Aorta (tissue), 5 donors: ENCODE data around the gene FCN3. TPM values are rescaled to one million over a fixed set of nuclear protein-coding genes. Genes with fewer than 3 reads are reported as not detected.
A peak's percentile ranks its signal among the peaks of the same experiment; 100 is the strongest.

Source experiments
- ATAC-seq: fragments of 200-7000 bp; cut with Tn5 transposase; one replicate; pipeline ENCODE4 v1.9.1; 2022; ENCODE audit warnings: moderate library complexity; ENCODE audit not compliant: low FRiP score
- DNase-seq, 2 donors: peaks; one replicate each; pipeline ENCODE4 v3.0.0-alpha.2; 2020
- H3K27ac ChIP-seq, 2 donors: one replicate each; pipeline ENCODE4 v1.5.1; 2013; ENCODE audit warnings: low read length in 2 of 2, mild to moderate bottlenecking in 2 of 2, moderate library complexity in 2 of 2, control low read depth in 1 of 2, inconsistent platforms in 1 of 2, low read depth in 1 of 2
- H3K27me3 ChIP-seq, 2 donors: one replicate each; pipeline ENCODE4 v1.6.1; 2013; ENCODE audit warnings: control low read depth in 1 of 2, low read length in 1 of 2, mild to moderate bottlenecking in 1 of 2, moderate library complexity in 1 of 2; ENCODE audit not compliant: insufficient read depth in 2 of 2, control insufficient read depth in 1 of 2
- H3K36me3 ChIP-seq, 2 donors: one replicate each; pipeline ENCODE4 v1.6.1; 2013; ENCODE audit warnings: control low read depth in 1 of 2, low read length in 1 of 2, mild to moderate bottlenecking in 1 of 2; ENCODE audit not compliant: insufficient read depth in 2 of 2, control insufficient read depth in 1 of 2
- H3K4me1 ChIP-seq, 2 donors: one replicate each; pipeline ENCODE4 v1.6.1; 2013; ENCODE audit warnings: low read length in 2 of 2, control low read depth in 1 of 2, mild to moderate bottlenecking in 1 of 2, moderate library complexity in 1 of 2; ENCODE audit not compliant: insufficient read depth in 2 of 2, control insufficient read depth in 1 of 2
- H3K4me3 ChIP-seq, 2 donors: one replicate each; pipeline ENCODE4 v1.5.1; 2013; ENCODE audit warnings: low read length in 2 of 2, control low read depth in 1 of 2, mild to moderate bottlenecking in 1 of 2
- H3K9me3 ChIP-seq: one replicate; pipeline ENCODE4 v1.6.1; 2013; ENCODE audit warnings: mild to moderate bottlenecking, low read length; ENCODE audit not compliant: control insufficient read depth
- WGBS, 2 donors: extraction: QIAGEN DNeasy Blood & Tissue Kit; methylation state at CpG; one replicate each; pipeline ENCODE4 v1.1.7; 2013; 5-methylcytosine and 5-hydroxymethylcytosine counted together
- intact Hi-C, 2 donors: fragments of 100-400 bp; cut with DNase I; formaldehyde crosslinking; loops; one replicate each; pipeline versions ENCODE4 v1.14.2 to v1.15.0; 2022
- polyA plus RNA-seq, 2 donors: library from polyadenylated mRNA; stranded (reverse); fragments of 200-250 nt; gene quantifications; one replicate each; pipeline ENCODE4 v1.2.3, GENCODE V29; 2013
- total RNA-seq, 2 donors: library from RNA; stranded (reverse); fragmentation: NEBNext Ultra II Directional; extraction: Animal tissue kit (Norgen Biotek cat#: 25700); gene quantifications; one replicate each; pipeline ENCODE4 v1.2.1, GENCODE V29; 2021
- donor health status: healthy with polysubstance abuse.
- donor health status: Bipolar disorder and iron deficiency.
- donor health status: DM: no; HTN: no; CAD: no.
- donor health status: DM: no; HTN: no; CAD: no.
- donor health status: DM: yes; HTN: yes; CAD: no.

Gene FCN3
- total and polyA plus RNA-seq, 4 donors, result 0.15 to 11.5 (median 1.6) TPM

GRCh38 chr1:27333717-27334279 is 40.8 kb downstream of the FCN3 start:
- Histone ChIP-seq H3K4me3 (no peak overlapping the region), H3K36me3 (peaks cover 0 to 15% of the 10 kb centered on the region in 2 donors), H3K27ac (no peak overlapping the region), H3K9me3 (no peaks in the 10 kb centered on the region), H3K27me3 (no peaks in the 10 kb centered on the region), H3K4me1 (no peaks in the 10 kb centered on the region)
- intact Hi-C loops, result no loop called here
- ATAC-seq (no peak), DNase-seq (no peak)
- 90 to 91% methylated on average over 17 of the region's 17 CpGs for WGBS, 2 donors

GRCh38 chr1:27332536-27333281 is 41.9 kb downstream of the FCN3 start:
- WGBS, 2 donors, result 62% methylated on average over 11 of the region's 11 CpGs
- intact Hi-C loops, result no loop called here
- Histone ChIP-seq H3K36me3 (peaks cover 0 to 15% of the 10 kb centered on the region in 2 donors), H3K27ac (no peak overlapping the region), H3K9me3 (no peaks in the 10 kb centered on the region), H3K27me3 (no peaks in the 10 kb centered on the region), H3K4me1 (no peaks in the 10 kb centered on the region), H3K4me3 (no peak overlapping the region)
- DNase-seq (peak in 1 of 2 donors; percentile 83), ATAC-seq (peak; percentile 77)

GRCh38 chr1:27331922-27332321 is 42.7 kb downstream of the FCN3 start:
- intact Hi-C loops, result no loop called here
- no peak overlapping the region for H3K4me3 ChIP-seq
- H3K36me3 ChIP-seq, result peaks cover 0 to 15% of the 10 kb centered on the region in 2 donors
- 88 to 89% methylated on average over 5 of the region's 5 CpGs for WGBS, 2 donors
- DNase-seq, result peak in 1 of 2 donors; percentile 33
- no peaks in the 10 kb centered on the region for H3K9me3 ChIP-seq
- no peak for ATAC-seq
- no peak overlapping the region for H3K27ac ChIP-seq
- H3K4me1 ChIP-seq, result no peaks in the 10 kb centered on the region
- no peaks in the 10 kb centered on the region for H3K27me3 ChIP-seq

- 90 to 92% methylated on average over 3 of the region's 3 CpGs for WGBS, 2 donors
- ATAC-seq (no peak), DNase-seq (peak in 1 of 2 donors; percentile 48)
- Histone ChIP-seq H3K4me1 (no peaks in the 10 kb centered on the region), H3K9me3 (no peaks in the 10 kb centered on the region), H3K27me3 (no peaks in the 10 kb centered on the region), H3K4me3 (no peak overlapping the region), H3K36me3 (peaks cover 0 to 15% of the 10 kb centered on the region in 2 donors), H3K27ac (no peak overlapping the region)
- intact Hi-C loops, result no loop called here
Measured at GRCh38 chr1:27331426-27331825, 43.2 kb downstream of the FCN3 start.

- ATAC-seq, result no peak
- peaks cover 0 to 15% of the 10 kb centered on the region in 2 donors for H3K36me3 ChIP-seq
- H3K4me3 ChIP-seq, result no peak overlapping the region
- no peaks in the 10 kb centered on the region for H3K4me1 ChIP-seq
- H3K27ac ChIP-seq, result no peak overlapping the region
- intact Hi-C loops, result no loop called here
- no peaks in the 10 kb centered on the region for H3K9me3 ChIP-seq
- 78 to 79% methylated on average over 8 of the region's 8 CpGs for WGBS, 2 donors
- H3K27me3 ChIP-seq, result no peaks in the 10 kb centered on the region
- DNase-seq, result peak in 1 of 2 donors; percentile 68
Measured at GRCh38 chr1:27330786-27331185, 43.8 kb downstream of the FCN3 start.

- ATAC-seq (no peak), DNase-seq (no peak)
- no peaks in the 10 kb centered on the region for H3K9me3 ChIP-seq
- H3K4me3 ChIP-seq, result no peak overlapping the region
- no peaks in the 10 kb centered on the region for H3K27me3 ChIP-seq
- intact Hi-C loops, result no loop called here
- no peak overlapping the region for H3K27ac ChIP-seq
- WGBS, 2 donors, result 78 to 81% methylated on average over 5 of the region's 5 CpGs
- H3K4me1 ChIP-seq, result no peaks in the 10 kb centered on the region
- peaks cover 0 to 5% of the 10 kb centered on the region in 2 donors for H3K36me3 ChIP-seq
Measured at GRCh38 chr1:27327964-27328363, 46.7 kb downstream of the FCN3 start.

- Histone ChIP-seq H3K9me3 (no peaks in the 10 kb centered on the region), H3K4me3 (no peak overlapping the region), H3K27ac (no peak overlapping the region), H3K4me1 (no peaks in the 10 kb centered on the region), H3K36me3 (peaks cover 0 to 2% of the 10 kb centered on the region in 2 donors), H3K27me3 (no peaks in the 10 kb centered on the region)
- ATAC-seq, result no peak
- intact Hi-C loops, result no loop called here
- WGBS, 2 donors, result 92 to 94% methylated on average over 15 of the region's 15 CpGs
- no peak for DNase-seq
Measured at GRCh38 chr1:27325286-27325685, 49.3 kb downstream of the FCN3 start.

GRCh38 chr1:27322569-27323240 is 51.9 kb downstream of the FCN3 start:
- DNase-seq, result no peak
- intact Hi-C loops, result loop anchor here (1.0 to 2.0 kb wide), 2 partner anchors 42 to 44 kb away; partner anchors contain the start of gene MAP3K6 (in 1 of the 2)
- 10 to 14% methylated on average over 10 of the region's 10 CpGs for WGBS, 2 donors

More at GRCh38 chr1:27322569-27323240, 51.9 kb downstream of the FCN3 start:
- H3K27me3 ChIP-seq, result no peaks in the 10 kb centered on the region
- H3K9me3 ChIP-seq, result no peaks in the 10 kb centered on the region
- H3K4me3 ChIP-seq, result peak overlapping the region; percentile 55 to 98
- ATAC-seq, result no peak
- peak overlapping the region; percentile 28 to 50 for H3K27ac ChIP-seq
- H3K36me3 ChIP-seq, result peaks cover 0 to 2% of the 10 kb centered on the region in 2 donors
- H3K4me1 ChIP-seq, result no peaks in the 10 kb centered on the region
